ENCODE data around the gene DGUOK.

DNA sequence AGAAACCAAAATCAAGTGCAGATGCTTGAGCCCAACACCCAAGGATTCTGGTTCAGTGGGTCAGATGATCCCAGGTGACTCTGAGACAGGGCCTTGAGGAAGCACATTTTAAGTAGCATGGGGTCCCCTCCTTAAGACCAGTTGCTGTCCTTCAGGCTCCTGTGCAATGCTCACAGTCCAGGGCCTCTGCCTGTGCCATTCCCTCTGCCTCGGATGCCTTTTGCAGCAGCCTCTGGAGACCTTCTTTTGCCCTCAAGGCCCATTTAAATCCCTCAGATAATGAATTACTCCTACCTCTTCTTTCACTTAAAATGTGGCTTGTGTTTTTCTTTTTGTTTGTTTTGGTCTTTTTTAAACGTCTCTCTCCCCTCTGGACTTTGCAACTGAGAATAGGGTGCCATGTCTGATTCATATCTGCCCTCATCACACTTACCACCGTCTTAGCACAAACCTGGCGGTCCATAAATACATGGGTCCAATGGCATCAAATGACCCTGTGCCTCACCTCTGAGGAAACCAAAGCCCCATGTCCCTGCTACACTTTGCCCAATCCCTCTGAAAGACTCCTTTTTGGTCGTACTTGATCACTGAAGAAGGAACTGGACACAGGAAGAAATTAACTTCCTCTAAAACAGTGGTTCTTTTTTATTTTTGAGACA is 19.7 kb upstream of the DGUOK start:
- no peak for TF ChIP-seq PKNOX1 (IDR thresholded peaks at IDR 0.05)
- TF ChIP-seq HDGF (IDR thresholded peaks at IDR 0.05; ENCODE audit: borderline replicate concordance): no peak
- TF ChIP-seq ARNT (IDR thresholded peaks at IDR 0.05): no peak
- no peak for TF ChIP-seq SP1 (IDR thresholded peaks at IDR 0.05)
- TF ChIP-seq SUZ12 (IDR thresholded peaks at IDR 0.05): no peak
- TF ChIP-seq FOXA1 (IDR thresholded peaks at IDR 0.05): no peak
- no peak for TF ChIP-seq NFRKB (IDR thresholded peaks at IDR 0.05)
- TF ChIP-seq ZNF384 (IDR thresholded peaks at IDR 0.05): no peak
- TF ChIP-seq BHLHE40 (IDR thresholded peaks at IDR 0.05; ENCODE audit: borderline replicate concordance): no peak
- TF ChIP-seq FOXK2 (IDR thresholded peaks at IDR 0.05): no peak
- TF ChIP-seq L3MBTL2 (conservative IDR thresholded peaks at IDR 0.05): no peak
- no peak for TF ChIP-seq CTBP1 (IDR thresholded peaks at IDR 0.05; ENCODE audit: borderline replicate concordance)
- no peak for TF ChIP-seq FOXM1 (IDR thresholded peaks at IDR 0.05; ENCODE audit: borderline replicate concordance)
- TF ChIP-seq TARDBP (IDR thresholded peaks at IDR 0.05): no peak
